GM11168 (cell line): Measurements from ENCODE around the gene SAXO2.
"Not testable (repeated sequence)": the region's sequence is repeated elsewhere in the genome, so short reads cannot be mapped to it uniquely, and the experiment has no call there.

Experiments used
- in situ Hi-C: fragments of 300-500 bp; cut with MboI; formaldehyde crosslinking; loops from one replicate; pipeline ENCODE4 v1.12.0; 2022; ENCODE audit warnings: low sequenced_read_pairs; ENCODE audit not compliant: unreplicated experiment

The SAXO2 gene, protein sequence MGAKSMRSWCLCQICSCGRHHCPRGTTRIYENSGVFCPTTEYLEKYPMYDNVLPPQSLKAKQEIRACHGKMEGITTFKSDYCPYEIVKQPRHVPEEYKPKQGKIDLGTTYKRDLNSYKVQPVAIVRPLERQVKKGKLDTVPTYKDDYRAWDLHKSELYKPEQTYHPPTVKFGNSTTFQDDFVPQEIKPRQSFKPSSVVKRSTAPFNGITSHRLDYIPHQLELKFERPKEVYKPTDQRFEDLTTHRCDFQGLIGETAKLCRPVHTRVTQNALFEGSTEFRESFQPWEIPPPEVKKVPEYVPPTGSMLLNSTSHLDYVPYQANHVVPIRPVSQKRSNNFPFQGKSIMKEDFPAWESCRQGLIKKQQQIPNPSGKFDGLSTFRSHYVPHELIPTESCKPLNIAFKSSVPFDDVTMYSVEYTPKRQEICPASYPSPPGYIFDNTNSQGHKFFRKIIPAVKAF

DNA sequence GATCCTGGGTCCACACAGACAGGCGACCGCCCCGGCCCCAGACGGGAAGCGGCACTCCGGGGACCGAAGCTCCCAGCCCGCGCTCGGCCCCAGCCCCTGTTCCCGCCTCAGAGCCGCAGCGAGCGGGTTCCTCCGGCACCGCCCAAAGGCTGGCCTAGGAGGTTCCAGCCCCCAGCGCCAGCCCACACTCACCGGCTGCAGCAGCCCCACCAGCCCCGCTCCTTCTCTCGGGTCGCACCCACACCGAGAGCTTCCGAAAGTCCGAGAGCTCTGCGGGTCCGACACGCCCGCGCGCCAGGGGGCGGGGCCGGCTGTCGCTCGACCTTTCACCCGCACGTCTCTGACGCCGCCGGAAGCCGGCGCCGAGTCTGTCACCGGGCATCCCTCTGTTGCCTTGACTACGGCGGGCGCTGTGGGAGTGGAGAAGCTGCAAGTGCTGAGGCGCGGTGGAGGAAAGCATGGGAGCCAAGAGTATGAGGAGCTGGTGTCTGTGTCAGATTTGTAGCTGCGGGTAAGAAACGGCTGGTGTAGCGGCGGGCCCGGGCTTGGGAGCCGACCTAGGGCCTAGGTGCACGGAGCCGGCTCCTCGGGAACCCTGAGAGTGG, at the start of gene SAXO2, which contains the start of gene EFL1:
Gene SAXO2 (plus strand): TSS at position 397 of the 605 bp plus-strand sequence. CDS start 62 bp downstream, at position 459.
Gene EFL1 (minus strand): TSS at position 313 of the 605 bp plus-strand sequence. CDS start 956 bp downstream, outside the sequence.
- in situ Hi-C loops: no loop called here

DNA sequence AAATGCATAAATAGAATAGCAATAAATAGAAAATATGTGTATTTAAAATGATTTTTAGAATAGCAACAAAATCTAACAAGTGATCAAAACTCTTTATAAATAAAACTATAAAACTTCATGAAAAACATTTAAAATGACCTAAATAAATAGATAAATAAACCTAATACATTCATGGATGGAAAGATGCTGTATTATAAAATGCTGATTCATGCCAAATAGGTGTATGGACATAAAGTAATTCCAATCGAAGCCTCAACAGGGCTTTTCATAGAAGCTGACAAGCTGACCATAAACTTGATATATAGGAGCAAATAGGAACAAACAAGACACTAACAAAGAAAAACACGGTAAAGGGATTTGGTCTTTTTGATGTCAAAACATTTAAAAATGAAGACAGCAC, 46.5 kb upstream of the SAXO2 start:
- in situ Hi-C loops: not testable (repeated sequence)

DNA sequence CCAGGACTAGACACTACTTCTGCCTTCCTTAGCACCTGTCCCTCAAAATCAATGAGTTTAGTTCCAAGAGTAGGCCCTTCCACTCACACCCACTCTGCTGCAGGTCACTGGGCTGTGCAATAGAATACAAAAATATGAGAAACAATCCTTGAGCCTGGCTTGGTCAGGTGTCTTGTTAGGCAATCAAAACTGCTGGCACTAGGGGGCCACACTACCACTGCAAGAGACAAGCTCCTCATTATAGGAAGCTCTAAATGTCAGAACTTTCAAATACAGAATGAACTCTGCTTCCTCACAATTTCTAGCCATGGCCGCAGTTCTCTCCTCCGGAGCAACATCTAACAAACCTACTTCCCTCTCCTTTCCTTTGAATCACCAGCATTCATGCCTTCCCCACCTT, 41.1 kb upstream of the SAXO2 start:
- in situ Hi-C loops: not testable (repeated sequence)

DNA sequence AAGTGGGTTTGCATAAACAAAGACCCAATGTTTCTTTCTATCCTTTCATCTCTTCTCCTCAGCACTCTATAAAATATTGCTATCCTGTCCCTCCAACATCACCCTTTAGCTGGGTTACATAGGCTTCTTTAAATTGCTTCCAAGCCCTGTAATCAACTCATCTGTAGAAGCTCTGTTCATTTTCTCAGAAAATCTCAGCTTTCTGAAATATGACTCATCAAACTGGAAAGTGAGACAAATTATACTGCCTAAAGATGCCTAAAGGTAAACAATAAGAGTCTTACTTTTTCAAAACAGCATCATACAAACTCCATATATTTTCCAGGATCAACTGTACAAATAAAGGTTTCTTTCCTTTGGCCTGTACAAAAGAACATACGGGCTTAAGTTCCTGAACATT, 33.9 kb upstream of the SAXO2 start:
- in situ Hi-C loops: no loop called here

DNA sequence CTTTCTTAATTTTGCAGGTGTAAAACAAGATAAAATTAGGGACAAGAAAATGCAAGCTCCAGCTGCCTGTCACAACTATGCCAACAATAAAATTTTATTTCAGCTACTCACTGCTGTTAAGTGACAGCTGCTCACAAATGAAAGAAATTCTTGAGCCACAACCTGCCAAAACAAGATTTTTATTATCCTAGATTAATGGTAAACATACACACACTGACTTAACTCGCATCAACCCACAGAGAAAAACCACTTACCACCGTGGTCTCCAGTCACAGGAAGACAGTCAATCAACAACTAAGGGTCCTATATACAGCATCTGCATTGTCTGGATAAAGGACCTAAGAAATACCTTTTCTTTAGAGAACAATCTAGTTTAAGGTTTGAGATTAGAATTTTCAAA, 31.4 kb upstream of the SAXO2 start:
- in situ Hi-C loops: no loop called here

DNA sequence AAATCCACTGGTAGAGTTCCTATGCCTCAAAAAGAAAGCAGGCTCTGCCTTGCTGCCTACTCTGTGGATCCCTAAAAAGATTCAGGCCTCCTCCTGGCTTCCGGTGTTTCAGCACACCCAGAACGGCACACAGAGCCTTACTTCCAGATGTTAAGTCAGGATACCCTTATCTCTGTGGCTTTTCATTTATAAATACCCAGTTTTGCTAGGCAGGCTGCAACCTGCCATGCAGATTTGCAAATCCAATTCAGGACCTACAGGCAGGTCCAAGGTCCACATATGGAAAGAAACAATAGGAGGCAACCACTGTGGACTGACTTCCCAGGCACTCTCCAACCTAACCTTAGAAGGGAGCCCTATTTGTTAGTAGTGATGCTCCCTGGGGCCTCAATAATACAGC, 30.8 kb upstream of the SAXO2 start:
- in situ Hi-C loops: no loop called here

DNA sequence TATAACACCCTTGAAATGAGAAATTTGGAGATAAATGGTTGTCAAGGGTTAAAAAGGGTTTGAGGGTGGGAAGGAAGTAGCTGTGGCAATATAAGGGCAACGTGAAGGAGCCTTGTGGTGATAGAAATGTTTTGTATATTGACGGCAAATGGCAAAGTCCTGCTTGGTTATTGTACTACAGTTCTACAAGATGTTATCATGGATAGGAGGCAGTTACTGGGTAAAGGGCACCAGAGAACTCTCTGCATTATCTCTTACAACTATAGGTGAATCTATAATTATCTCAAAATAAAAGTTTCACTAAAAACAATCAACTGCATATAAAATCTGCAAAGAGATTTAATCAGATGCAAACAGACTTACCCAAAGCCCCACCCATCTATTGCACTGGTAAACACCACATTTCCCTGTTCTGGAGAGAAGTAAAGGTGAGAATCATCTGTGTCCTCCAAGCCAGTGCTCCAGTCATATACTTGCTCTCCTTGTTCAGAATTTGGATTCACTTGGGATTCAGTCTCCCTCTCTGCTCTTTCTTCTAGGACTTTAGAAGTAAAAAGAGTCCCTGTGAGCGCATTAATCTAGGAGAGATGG, 24.6 kb upstream of the SAXO2 start:
- in situ Hi-C loops: not testable (repeated sequence)

DNA sequence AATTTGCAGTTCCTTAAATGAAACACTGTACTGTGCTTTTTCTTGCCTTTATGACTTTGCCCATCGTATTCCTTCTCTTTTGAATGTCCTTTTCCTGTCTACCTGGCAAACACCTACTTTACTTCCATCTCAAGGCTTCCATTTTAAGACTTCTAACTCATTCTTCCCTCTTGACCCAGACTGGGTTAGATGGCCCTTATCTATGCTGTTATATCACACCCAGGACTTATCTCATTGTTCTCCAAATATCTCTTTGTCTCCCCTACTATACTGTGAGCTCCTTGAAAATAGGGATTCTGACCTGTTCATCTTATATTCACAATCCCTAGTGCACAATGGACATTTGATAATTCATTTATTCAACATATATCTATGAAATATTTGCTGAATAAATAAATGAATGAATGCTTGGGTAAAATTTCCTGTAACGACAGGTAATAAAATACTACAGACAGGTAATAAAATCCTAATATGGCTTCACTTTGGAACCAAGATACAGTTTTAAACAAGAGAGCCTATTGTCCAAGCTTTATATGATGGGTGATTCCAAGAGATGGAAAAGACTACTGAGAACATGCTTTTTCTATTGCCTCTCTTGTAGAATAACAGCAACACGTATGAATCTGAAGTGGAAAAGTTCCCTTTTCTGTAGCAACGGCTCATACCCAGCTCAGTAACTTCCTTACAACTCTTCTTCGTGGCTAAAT, 22.8 kb upstream of the SAXO2 start:
- in situ Hi-C loops: loop anchor here (5.0 kb wide), 1 partner anchor 1862 kb away; no protein-coding TSS in a partner anchor

DNA sequence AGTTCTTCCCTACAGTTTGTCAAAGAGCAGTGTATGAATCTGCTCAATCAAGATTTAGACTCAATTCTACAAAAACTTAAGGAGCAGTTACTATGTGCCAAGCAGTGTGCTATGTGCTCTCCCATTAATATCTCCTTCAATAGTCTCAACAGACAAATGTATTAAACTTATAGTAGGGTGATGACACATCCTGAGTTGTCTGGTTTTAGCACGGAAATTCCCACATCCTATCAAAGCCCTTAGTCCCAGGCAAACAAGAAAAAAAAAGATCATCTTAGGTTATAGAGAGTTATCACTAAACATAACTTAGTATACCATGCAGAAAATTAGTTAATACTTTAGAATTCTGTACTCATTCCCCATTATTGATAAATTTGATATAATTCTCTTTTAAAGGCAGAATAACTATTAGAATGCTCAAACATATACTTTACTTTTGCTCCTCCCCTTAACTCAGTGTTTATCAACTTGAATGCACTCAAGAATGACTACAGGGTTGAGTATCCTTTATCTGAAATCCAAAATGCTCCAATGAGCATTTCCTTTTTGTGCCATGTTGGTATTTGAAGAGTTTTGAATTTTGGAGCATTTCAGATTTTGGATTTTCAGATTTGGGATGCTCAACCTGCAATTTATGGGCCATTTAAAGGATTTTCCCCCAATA, 20.6 kb upstream of the SAXO2 start:
- in situ Hi-C loops: loop anchor here (5.0 kb wide), 1 partner anchor 1860 kb away; no protein-coding TSS in a partner anchor

DNA sequence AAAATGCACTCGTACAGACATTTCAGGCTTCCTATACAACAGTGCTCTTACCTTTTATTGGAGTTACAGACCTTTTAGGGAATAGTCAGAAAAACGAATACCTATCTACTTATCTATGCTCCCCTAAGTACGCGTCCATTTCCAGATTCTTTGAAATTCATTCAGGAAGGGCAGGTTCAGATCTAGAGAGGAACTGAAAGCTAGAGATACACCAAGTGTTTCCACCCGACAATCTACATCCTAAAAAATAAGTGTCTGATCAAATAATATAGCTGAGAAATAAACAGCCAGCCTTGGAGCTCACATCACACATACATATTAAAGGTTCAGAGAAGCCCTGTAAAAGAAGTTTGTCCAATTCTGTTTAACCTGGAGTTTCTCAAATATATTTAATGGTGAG, 19.0 kb upstream of the SAXO2 start:
- in situ Hi-C loops: loop anchor here (5.0 kb wide), 1 partner anchor 1859 kb away; no protein-coding TSS in a partner anchor

DNA sequence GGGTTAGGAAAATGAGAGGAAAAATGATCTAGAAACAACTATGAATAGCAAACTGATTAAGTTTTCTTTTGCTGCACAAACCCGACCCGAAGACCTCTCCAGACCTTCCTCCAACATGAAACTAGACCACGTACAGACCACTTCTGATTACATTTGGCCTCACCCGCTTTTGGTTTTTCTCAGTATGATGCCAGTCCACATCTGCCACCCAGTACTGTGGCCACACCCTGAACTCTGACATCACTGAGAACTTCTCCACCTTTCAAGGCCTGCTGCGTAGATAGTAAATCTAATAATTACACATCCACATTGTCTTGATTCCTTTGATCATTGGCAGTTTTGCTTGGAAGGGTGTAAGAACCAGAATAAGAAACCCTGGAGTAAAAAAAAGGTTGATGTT, 16.7 kb upstream of the SAXO2 start:
- in situ Hi-C loops: not testable (repeated sequence)

DNA sequence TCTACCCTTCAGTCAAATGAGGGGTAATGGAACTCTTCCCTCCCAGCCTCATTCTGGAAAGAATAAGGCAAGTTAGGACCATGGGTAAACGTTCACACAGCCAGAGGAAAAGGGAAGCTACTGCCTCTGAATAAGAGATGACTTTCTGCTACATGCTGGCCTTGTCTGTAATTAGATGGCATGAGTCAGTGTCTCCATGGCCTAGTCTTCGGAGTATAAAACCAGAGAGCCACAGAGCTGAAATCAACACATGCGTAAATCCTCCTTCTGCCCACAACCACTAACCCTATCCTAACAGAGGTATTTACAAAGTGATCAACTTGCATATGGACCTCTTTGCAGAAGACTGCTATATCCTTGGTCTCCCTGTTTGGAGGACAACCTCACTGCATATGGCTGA, 14.4 kb upstream of the SAXO2 start:
- in situ Hi-C loops: not testable (repeated sequence)

DNA sequence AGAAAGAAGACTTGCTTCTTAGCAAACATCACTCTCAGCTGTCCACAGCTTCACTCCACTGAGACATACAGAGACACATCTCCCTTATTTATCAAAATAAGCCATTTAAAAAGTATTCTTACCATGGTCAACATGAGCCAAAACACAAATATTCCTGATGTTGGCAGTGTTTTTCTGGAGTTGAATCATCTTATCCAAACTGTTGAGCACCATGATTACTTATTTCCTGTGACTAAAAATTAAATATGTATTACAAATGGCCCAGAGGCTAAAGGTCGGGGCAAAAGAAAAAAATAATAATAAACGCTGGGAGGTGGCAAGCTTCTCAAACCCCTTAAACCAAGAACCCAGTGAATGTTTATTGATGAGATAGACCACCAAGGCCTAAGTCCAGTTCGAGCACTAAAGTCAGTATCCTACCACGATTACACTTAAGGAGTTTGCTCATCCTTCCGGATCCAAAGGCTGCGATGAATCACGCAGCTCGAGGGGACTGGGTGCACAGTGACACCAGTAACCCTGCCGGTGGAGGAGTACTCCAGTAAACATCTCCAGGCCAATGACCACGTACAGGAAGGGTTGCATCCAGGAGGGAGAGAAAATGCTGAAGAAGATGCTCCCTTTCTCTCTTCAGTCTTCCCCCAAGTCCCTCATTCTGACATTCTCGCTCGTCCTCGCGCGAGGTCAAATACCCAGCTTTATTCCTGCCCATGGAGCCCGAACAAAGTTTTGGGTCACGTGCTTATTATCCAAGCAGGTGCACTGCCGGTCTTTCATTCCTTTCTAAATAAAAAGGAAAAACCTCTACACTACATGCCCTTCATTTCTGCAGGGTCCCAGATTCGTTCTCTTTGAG, 824 bp upstream of the SAXO2 start:
- in situ Hi-C loops: not testable (repeated sequence)

DNA sequence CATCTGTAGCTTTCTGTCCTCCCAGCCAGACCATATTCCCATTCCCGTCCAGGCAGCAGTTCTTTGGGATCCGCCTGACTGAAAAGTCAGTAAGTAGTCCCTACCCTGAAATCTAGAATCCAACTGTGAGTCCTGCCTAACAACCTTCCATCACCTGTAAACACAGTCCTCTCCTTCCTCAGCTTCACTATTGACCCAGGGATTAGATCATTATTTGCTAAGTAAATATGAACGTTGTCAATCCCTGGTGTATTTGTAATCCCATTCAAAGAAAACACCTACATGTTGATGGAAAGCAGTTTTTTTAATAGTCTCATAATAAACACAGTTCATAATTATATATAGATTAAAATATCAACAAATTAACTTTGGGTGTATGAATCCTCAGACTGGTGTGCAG, 732 bp downstream of the SAXO2 start:
- in situ Hi-C loops: no loop called here

DNA sequence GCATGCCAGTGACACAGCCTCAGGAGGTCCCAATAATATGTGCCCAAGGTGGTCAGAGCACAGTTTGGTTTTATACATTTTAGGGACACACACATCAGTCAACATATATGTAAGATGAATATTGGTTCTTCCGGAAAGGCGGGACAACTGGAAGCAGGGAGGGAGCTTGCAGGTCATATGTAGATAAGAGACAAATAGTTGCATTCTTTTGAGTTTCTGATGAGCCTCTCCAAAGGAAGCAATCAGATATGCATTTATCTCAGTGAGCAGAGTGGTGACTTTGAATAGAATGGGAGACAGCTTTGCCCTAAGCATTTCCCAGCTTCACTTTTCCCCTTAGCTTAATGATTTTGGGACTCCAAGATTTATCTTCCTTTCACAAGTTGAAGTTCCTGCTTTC, 4.5 kb downstream of the SAXO2 start:
- in situ Hi-C loops: not testable (repeated sequence)

DNA sequence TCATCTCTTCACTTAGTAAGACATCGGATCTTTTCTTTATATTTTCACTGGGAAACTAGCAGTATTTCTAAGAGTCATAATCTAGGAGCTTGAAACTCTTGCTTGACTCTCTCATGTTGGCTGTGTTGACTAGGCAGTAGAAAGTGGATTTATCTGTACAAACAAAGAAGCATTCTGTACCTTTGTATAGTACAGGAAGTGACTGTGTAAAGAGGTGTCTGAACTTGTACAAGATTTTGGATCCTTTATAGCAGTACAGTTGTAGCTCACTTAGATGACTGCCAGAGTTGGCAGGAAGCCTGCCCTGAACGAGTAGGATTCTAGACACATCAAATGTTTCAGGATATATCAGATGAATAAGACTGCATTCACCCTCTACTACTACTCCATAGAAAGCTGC, 5.8 kb downstream of the SAXO2 start:
- in situ Hi-C loops: not testable (repeated sequence)

DNA sequence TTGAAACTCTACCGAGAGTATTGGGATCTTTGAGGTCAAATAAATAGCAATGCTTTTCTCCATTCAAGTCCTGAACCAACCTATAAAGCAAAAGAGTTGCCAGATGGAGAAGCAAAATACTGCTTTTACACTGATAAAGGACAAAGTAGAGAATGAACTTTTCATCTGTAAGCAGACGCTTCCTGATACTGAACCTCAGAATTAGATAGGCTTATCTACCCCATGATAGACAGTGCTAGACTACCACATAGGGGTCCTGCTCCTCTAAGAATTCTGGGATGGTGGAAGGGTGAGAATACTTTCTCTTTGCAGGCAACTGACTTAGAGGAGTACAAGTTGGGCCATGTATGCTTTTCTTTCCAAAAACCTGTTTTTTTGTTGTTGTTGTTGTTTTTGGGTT, 9.5 kb downstream of the SAXO2 start:
- in situ Hi-C loops: no loop called here

DNA sequence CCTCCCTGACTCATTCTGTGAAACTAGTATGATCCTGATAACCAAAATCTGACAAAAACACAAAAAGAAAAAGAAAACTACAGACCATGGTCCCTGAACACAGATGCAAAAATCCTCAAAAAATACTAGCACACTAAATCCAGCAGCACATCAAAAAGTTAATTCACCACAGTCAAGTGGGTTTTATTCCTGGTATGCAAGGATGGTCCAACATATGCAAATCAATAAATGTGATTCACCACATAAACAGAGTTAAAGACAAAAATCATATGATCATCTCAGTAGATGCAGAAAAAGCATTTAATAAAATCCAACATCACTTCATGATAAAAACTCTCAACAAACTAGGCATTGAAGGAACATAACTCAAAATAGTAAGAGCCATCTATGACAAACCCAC, 12.8 kb downstream of the SAXO2 start:
- in situ Hi-C loops: no loop called here

DNA sequence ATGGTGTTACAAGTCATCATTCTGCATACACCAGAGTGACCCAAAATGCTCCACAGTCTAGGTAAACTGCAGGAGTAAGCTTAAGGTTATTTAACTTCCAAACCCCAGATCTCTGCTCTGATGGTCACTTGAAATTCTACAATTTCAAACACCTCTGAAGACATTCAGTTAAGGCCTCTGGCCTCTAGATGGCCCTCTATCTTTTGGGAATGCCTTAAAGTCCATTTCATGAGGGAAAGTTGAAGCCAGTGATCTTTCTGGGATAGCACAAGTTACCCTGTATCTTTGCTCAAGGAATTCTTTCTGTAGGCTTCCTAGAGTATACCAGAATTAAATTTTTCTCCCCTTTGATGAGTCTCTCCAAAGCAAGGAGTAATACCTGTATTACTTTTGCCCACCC, 18.7 kb downstream of the SAXO2 start:
- in situ Hi-C loops: loop anchor here (10.0 kb wide), 1 partner anchor 1774 kb away; no protein-coding TSS in a partner anchor
